ENCODE measurements around the gene EMX2. TPM values are rescaled to one million over a fixed set of nuclear protein-coding genes. Genes with fewer than 3 reads are reported as not detected.

EMX2 gene
- total RNA-seq, 1 donor from 2014 or later = not detected

DNA sequence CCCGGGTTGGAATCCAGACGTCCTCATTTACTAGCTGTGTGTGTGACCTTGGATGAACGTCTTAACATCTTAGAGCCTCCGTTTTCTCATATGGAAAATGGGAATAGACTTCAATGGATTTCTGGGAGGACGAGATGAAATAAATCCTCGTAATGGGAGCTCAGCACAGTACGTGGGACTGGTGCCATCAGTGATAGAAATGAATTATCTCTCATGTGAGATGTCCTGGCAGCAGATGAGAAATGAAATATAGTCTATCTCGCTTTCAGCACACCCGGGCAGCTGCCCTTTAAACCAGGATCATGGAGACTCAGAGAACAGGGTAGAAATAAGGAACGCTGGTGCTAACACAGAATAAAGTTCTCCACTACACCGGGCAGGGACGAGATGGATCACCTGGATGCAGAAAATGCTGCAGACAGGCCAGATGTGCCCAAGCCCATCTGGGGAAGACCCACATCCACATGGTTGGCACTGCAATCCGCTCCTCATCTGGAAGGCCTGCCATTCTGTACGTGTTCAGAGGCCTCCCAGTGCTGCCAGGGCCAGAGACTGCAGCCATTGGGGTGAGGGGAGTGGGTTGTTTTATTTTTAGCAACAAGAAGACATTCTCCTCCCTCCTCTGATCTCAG lies 11.1 kb upstream of the EMX2 start:
- DNase-seq (ENCODE audit: low spot score) (no peak), ATAC-seq (no peak)

DNA sequence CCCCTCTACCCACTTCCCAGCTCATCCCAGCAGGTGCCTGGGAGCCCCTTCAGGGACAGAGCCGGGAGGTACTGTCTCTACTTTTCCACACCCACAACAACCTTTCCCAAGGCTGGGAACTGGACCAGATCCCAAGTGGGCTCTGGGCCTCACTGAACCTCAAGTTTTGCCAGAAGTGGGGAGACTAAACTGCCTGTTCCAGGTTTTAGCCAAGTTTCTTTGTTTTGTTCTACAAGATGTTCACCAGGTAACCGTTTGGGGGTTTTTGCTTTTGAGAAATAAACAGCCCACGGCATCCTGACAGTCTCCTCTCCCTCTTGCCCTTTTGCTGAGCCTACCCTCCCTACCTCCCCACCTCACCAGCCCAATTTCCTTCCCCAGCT lies 10.6 kb upstream of the EMX2 start:
- DNase-seq (ENCODE audit: low spot score) (no peak), ATAC-seq (no peak)

DNA sequence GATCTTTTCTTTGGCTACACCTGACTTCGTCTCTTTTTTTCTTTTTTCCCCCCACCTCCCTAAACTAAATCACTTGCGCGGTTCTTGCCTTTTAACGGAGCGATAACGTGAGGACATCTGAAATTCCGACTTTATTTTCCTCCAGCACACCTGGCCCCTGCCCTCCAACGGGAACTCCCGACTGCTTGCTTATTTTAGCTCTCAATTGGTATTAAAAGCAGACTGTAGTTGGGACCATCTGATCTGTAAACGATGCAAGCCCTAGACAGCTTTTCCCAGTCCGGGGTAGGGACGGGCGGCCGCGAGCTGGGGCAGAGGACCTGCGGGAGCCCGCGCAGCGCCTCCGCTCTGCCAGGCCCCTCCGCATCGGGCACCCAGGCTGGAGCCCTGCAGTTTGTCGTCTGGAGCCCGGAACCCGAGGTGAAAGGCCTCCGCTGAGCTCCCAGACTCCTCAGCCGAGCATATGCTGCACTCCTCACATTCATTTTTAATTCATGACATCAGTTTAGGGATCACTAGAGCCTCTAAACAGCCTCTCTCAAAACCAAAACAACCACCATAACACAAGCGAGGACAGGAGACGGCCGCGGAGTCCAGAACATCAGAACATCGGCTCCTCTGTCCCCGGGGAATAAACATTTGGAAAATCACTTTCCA lies 10.0 kb upstream of the EMX2 start:
- ATAC-seq = no peak
- DNase-seq (ENCODE audit: low spot score) = no peak

DNA sequence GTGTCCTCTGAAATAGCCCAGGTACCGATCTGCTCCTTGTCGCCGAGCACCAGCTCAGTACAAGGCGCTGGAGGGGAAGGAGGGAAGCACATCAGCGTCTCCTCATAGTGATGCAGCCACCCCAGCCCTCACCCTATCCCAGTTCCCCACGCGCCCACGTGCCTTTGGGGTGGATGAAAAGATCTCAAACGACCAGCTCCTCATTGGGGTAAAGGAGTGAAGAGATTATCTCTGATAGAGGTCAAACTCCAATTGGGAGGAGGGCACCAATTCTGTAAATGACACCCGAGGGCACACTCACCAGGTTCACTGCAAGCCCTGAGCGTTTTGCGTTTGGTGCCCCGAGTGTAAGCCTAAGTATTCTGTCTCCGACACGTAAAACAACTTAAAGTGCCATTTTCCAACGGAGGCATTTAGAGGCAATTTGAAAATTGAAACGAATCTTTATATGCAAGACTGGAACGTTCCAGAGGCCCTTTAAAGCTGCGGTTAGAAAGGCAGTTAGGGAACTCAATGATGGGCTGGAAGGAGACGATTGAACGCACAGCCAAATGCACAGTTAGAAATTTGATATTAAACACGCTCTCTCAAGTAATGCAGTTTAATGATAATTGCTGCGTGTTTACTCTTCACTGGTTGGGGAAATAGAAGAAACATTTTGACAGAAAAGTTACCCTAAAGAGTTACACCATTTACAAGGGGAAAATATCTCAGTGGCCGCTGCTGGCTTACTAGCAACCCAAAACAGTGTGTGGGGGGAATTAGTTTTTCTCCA lies 8.9 kb upstream of the EMX2 start:
- no peak for ATAC-seq
- DNase-seq (ENCODE audit: low spot score) = no peak

DNA sequence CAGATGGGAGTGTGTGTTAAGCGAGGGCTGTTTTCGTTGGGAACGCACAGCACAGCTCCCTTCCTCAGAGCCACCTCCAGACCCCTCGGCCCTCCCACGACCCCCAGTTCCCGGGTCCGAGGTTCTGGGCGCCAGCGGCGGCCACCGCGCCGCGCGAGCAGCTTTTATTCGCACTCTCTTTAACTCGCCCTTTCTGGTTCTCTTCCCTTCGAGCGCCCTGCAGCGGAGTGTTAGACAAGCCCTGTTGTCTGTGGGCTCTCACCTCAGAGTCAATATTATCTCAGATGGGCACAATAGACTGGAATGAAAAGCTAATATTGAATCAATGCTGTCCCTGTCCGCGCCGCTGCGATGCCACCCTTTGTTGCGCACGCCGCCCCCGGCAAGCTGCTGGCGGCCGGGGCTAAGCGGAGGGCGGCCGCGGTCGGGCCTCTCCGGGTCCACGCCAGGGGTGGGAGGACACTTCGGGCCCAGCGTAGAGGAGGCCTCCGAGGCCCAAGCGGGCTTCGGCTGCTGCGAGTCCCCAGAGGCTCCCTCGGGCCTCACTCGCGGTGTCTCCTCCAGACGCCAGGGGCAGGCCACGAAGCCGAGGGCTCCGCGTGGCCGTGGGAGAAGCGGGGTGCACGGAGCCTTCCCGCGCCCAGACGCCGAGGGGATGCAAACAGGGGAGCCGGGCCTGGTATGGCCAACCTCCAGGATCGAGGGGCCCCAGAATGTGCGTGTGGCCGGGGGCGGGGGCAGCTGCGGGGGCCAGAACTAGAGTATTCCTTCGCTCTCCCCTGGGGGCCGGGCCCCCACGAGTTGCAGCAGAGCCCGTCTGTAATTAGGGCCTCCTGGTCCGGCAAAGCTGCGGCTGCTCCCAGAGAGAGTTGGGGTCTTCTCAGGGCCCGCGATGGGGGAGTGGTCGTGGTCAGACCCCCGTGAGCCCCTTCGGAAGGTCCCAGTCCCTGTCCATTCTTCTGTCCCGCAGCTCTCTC lies 7.9 kb upstream of the EMX2 start:
- DNase-seq (ENCODE audit: low spot score) (no peak), ATAC-seq (no peak)

DNA sequence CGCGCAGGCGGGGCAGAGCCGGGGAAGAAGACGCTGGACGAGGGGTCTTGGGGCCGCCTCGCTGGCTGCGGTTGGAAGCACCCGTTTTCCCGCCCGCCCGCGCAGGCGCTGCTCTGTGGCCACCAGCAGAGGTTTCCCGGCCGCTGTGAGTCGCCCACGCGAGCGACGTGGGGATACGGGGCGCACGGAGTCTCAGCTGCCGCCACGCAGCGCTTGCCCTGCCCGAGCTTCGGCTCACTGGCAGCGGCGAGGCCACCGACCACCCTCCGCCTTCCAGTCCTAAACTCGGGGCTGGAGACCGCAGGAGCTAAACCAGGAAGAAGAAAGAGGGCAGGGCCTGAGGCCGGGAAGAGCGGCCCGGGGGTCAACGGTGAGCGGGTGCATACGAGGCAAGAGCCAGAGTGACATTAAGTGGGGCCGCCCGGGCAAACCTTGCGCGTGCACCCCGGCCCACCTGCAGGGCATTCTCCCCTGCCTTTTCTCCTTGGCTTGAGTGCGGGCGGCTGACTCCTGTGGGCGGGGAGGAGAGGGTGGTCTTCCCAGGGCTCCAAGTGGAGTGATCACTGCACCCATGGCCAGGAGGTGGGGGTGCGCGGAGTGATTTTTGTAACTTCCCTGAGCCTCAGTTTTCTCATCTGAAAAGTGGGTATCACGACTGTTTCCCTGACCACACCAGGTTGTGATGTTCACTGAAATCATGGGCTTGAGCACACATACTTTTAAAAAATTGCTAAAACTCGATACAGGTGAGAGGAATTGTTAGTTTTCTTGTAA lies 7.1 kb upstream of the EMX2 start:
- DNase-seq (ENCODE audit: low spot score) (no peak), ATAC-seq (no peak)

DNA sequence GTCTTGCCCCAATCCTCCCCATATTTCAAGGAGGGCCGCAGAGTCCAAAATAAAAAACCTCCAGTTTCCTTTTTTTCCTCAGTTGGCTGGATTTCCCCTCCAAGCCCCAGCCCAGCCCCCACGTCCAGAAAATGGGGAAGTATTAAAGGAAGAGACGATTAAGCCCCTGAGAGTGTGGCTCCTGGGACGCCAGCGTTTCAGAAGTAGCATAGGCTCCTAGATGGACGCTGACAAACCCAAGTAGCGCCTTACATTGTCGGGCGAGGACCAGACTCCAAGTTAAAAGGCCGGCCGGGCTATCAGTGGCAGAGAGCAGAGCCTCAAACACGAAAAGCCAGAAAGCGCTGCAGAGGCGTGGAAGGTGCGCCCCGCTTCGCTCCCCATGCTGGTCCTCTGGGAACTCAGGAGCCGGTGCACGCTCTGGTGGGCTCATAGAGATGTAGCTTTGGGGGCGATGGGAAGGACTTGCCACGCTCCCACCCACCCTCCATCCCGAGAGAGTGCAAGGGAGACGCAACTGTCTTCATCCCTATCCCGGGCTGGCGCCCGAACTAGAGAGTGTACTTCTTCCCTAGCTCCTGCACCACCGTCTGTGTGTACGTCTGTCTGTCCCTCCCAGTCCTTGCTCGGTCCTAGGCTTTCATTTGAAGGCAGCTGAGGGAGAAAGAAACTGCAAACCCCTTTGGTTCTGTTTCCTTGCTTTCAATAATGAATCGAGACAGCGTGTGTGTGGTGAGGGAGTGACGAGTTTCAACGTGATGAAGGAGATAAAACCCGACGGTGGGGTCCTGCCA lies 6.3 kb upstream of the EMX2 start:
- ATAC-seq = no peak
- DNase-seq (ENCODE audit: low spot score) = no peak

DNA sequence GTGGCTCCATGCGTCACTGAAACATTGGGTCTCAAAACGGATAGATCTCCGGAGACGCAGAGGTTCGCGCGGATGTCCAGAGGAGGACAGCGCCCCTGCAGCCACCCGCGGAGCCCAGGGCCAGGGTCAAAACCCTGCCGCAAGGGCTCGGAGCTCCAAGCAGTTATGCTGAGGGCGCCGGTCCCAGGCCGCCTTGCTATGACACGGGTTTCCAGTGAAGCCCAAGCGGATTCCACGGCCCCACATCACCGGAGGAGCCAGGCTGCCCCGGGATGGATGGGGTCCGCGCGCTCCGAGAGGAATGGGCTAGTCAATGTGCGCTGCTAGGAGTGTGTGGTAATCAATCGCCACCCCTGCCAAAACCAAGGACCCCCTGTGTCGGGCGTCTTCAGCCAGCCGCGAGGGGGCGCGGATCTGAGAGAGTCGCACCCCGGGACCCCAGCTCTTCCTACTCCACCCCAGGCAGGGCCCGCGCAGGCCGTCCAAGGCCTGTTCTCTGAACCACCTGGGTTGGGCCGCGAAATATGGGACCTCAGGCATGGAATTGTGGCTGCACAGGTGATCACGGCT lies 5.6 kb upstream of the EMX2 start:
- DNase-seq (ENCODE audit: low spot score) (no peak), ATAC-seq (no peak)

DNA sequence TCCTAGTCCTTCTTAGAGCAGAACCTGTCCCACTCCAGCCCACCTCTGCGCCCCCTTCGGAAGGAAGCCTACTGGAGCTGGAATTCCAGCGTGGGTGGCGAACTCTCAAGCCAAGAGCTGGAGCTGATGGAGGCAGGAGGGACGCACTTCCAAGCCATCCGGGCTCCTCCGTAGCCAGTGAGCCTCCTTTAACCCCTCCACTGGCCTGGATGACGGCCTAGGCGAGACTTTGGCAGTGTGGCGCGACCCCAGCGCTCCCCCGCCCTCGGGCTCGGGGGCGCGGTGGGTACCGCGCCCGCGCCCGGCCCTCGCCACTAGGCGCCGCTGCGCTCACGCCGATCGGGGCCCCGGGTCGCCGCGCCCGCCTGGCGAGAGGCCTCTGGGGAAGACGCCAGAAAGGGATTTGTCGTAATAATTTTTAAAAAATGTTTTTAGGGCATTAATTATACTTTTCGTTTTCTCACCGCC lies 5.1 kb upstream of the EMX2 start:
- peak; percentile 74 for ATAC-seq

DNA sequence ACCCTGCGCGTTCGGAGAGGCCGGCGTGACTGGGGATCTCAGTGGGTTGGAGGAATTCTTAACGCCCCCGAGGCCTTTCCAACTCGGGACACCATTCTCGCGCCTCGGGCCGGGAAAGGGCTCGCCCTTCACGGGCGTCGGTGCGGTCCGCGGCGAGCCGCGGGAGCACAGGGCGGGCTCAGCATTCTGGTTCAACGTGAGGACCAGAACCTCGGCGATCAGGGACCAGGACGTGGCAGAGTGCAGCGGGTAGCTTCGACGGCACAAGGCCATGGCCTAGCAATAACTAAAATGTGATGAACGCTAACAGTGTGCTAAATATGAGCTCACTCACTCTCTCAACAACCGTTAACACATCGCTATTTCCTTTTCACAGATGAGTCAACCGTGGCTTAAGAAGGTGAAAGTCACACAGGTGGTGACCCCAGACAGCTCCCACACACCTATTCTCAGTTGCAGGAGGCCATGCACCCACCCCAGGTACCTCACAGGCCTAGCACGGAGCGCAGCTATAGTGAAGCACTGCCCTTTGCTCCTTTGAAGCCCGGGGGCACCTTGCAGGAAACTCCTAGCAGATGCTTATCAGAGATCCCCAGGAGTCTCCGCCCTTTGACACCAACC lies 4.5 kb upstream of the EMX2 start:
- ATAC-seq (no peak), DNase-seq (ENCODE audit: low spot score) (no peak)

More for the DNA sequence above, 5.1 kb upstream of the EMX2 start:
- DNase-seq (ENCODE audit: low spot score) = no peak

DNA sequence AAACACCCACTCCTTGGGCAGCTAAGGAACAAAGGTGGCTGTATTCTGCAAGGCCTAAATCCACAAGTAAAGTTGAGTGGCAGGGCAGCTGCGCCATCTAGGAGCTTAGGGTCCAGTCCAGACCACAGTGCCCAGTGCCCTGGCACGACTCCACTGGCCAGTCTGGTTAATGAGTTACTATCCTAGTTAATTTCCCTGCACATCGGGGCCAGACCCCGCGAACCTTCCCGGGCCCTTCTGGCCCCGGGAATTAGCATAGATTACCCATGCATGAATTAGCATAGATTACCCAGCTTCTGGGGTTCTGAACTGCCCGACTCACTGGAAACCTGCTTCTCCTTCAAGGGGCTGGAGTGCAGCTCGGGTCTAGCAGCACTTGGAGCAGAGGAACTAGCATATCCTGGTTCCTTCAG lies 3.2 kb upstream of the EMX2 start:
- peak; percentile 68 for DNase-seq (ENCODE audit: low spot score)

DNA sequence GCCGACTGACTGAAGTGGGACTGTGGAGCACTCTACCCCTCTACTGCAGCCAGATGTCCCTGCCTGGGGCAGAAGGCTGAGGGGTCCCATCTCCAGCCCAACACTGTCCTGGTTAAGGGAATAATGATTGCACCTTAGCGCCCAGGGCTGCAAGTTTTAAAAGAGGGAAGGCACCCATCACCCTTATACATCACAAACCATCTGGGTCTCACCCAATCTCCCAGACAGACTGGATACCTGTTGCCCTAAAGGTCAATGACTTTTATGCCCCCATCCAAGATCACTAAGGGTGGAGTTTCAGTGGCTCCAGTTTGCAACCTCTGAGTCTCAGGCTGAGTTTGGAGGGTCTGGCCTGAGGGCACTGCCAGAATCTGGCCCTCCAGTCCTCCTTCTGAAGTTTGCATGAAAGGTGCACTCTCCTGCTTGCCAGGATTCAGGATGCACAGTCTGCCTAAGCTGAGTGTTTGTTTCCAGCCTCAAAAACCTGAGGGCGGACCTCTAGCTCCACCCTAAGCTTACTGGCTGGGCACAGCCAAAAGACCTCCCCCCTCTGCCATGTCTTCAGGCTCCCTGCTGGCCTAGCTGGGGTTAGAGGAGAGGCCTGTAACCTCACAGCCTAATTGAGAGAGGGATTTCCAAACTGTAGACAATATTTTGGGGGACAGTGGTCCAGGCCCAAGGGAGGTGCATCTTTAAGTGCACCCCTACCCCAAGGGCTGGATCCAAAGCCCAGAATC lies 2.5 kb upstream of the EMX2 start:
- ATAC-seq (no peak), DNase-seq (ENCODE audit: low spot score) (no peak)

More for the DNA sequence above, 3.2 kb upstream of the EMX2 start:
- peak; percentile 77 for ATAC-seq

DNA sequence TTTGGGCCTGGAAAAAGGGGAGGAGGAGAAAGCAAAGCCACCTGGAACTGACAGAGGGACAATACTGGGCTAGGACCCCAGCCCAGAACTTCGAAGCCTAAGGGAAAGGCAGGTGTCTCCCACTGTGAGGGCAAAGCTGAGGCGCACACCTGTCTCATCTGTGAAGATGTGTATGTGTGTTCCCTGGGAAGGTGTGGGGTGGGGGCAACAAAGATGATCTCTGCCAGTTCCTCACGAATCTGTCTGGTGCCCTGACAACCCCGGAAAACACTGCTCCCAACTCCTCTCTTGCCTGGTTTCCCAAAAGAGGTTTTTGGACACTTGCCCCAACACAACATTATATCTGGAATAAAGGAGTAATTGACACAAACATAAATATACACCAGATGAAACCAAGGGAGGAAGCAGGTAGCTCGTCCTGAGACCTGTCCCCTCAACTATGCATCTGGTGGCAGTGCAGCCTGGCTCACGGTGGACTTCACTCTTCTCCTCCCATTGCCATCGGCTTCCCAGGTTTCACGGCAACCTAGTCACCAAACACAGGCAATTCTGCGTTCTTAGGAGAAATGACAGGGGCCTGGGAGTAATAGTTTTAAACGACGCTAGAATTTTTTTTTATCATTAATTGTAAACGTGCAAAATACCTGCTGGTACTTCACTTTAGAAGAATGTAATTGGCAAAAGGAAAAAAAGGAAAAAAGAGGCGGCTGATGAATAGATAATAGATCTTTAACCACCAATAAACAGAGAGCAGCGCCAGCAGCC lies 1.7 kb upstream of the EMX2 start:
- DNase-seq (ENCODE audit: low spot score) (no peak), ATAC-seq (no peak)

DNA sequence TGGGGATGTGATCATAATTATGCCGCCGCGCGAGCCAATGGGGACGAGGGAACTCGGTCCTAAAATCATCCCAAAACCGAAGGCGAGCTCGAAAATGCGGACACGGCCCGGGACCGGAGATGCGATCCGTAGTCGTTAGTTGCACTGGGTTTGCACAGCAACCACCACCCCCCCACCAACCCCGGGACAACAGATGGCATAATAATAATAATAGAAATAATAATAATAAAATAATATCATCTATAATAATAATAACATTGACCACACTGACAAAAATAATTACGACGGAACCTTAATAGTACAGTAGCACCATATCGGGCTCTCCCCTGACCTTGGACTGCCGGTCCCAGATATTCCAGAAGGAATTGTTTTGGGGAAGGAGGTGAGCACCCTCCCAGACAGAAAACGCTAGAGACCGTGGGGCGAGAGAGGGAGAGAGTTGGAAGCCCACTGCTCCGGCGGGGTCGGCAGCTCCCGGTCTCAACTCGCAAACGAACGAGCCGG lies 1.1 kb upstream of the EMX2 start:
- DNase-seq (ENCODE audit: low spot score) = no peak
- no peak for ATAC-seq

DNA sequence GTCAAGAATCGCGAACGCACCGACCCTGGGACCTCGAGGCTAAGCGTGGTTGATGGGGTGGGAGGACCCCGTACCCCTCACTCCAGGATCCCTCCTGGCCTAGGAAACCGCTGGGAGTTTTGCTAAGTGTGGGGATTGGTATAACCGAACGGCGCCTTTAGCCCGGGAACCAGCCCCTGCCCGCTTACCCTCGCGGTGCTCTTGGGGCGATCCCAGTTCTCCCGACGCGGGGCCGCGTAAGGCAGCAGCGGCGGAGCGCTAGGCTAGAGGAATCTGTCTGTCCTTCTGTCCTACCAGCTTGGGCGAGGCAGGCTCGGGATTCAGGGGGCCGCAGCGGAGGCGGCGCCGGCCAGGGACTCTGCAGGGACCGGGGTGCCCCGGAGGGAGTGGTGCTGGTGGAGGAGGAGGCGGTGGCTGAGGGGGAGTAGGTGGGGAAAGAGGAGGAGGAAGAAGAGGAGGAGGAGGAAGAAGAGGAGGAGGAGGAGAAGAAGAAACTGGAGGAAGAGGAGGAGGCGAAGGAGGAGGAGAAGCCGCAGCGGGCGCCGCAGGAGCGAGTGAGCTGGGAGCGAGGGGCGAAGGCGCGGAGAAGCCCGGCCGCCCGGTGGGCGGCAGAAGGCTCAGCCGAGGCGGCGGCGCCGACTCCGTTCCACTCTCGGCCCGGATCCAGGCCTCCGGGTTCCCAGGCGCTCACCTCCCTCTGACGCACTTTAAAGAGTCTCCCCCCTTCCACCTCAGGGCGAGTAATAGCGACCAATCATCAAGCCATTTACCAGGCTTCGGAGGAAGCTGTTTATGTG lies 439 bp upstream of the EMX2 start:
- no peak for DNase-seq (ENCODE audit: low spot score)
- ATAC-seq = no peak
